Parietal lobe (tissue), 2 donors: ENCODE data around the gene SPTB. TPM values are rescaled to one million over a fixed set of nuclear protein-coding genes. Genes with fewer than 3 reads are reported as not detected.

ENCODE experiments used
- small RNA-seq: library from RNA; depleted of rRNA; stranded (forward); fragments of <200 nt; gene quantifications from one replicate; pipeline ENCODE3, GENCODE V24; 2014; ENCODE audit warnings: low replicate concordance
- total RNA-seq: library from RNA; depleted of rRNA; stranded (reverse); fragments of >200 nt; gene quantifications from one replicate; pipeline ENCODE4 v1.2.3, GENCODE V29; 2014

The SPTB gene
- total RNA-seq, result 23.5 TPM

GRCh38 chr14:64879635-64880220 lies at the start of gene SPTB:
SPTB (minus strand) TSS chr14:64879907; CDS start chr14:64823094, 56,813 bp downstream.

GRCh38 chr14:64914237-64915028 lies 34.7 kb upstream of the SPTB start, which contains the start of gene CHURC1:
CHURC1 (plus strand) TSS chr14:64914455; CDS start chr14:64914496, 41 bp downstream.

DNA sequence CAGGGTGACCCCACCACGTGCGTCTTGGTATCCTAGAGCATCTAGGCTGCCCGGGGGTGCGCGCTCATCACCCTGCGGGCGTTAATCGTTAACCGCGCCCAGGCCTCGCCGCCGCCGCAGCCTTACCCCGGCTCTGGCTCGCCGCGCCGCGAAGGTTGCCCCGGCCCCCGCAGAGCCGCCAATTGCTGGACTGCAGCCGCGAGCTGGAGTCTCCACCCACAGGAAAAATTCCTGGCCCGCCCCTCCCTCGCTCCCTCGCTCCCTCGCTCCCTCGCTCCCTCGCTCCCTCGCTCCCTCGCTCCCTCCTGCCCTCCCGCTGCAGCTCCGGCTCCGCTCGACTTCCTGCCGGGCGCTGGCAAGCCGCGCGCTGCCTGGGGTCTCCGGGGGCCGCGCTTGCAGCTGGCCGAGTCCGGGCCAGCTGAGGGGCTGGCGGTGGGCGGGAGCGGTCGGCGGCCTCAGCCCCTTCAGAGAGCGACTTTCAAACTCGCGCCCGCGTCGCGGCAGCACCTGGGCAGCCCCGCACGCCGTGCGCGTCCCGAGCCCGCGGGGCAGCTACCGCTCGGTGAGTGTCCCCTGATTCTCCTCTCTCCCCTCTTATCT lies 175.5 kb downstream of the SPTB start, which contains the start of gene PLEKHG3:
Gene PLEKHG3 (plus strand): TSS at position 282 of the 600 bp plus-strand sequence. CDS start 23,208 bp downstream, outside the sequence.

Small RNA genes lying within 50 kb of the gene (small RNA-seq; reads per million reads assigned to genes)
- gene RPPH1-2P, result not detected

Other genes with a start within 250 kb of the SPTB start
- gene PLEKHG3, start 175.5 kb downstream of the SPTB start, total RNA-seq, result 9.7 TPM
- 51.3 TPM for gene CHURC1, start 34.5 kb upstream of the SPTB start, total RNA-seq
- gene GPX2, start 62.8 kb upstream of the SPTB start, total RNA-seq, result not detected
- gene RAB15, start 92.4 kb upstream of the SPTB start, total RNA-seq, result 46.6 TPM
- 12.8 TPM for gene FNTB, start 107.0 kb upstream of the SPTB start, total RNA-seq
- gene MAX, start 222.6 kb upstream of the SPTB start, total RNA-seq, result 55.4 TPM